ENCODE results near the gene STAT5A.
"Not testable (repeated sequence)": the region's sequence is repeated elsewhere in the genome, so short reads cannot be mapped to it uniquely, and the experiment has no call there.

Gene STAT5A

DNA sequence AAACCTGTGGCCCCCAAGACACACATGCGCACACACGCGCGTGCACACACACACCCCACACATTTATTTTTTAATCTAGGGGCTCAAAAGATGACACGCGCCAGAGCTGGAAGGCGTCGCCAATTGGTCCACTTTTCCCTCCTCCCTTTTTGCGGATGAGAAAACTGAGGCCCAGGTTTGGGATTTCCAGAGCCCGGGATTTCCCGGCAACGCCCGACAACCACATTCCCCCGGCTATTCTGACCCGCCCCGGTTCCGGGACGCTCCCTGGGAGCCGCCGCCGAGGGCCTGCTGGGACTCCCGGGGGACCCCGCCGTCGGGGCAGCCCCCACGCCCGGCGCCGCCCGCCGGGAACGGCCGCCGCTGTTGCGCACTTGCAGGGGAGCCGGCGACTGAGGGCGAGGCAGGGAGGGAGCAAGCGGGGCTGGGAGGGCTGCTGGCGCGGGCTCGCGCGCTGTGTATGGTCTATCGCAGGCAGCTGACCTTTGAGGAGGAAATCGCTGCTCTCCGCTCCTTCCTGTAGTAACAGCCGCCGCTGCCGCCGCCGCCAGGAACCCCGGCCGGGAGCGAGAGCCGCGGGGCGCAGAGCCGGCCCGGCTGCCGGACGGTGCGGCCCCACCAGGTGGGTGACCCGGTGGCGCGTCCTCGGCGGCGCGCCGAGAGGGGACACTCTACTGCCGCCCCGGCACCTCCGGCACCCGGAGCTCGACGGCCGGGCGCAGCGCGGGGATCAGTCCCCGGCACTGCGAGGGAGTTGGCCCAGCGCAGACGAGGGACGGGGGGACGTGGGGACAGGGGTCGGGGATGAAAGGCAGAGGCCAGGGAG lies at the start of gene STAT5A:
TSS of gene STAT5A (plus strand) at position 522 of the 826 bp plus-strand sequence. CDS start 914 bp downstream, outside the sequence.
- CTCF ChIA-PET, result interaction anchor here (2.3 kb wide), 1 partner anchor 239 kb away, joined by 5 read pairs; no protein-coding TSS in a partner anchor
- DNase-seq (ENCODE audit: low read depth, low spot score), result no peak
- H3K4me3 ChIP-seq (ENCODE audit: low read depth, low read length), result peak within 1 kb of the TSS; percentile 49
- POLR2A ChIA-PET, result interaction anchor here (0.6 to 1.2 kb wide), 7 partner anchors 9 to 239 kb away, joined by 3 to 7 read pairs (median 3); no protein-coding TSS in a partner anchor
- TF ChIP-seq, protein P1, sequence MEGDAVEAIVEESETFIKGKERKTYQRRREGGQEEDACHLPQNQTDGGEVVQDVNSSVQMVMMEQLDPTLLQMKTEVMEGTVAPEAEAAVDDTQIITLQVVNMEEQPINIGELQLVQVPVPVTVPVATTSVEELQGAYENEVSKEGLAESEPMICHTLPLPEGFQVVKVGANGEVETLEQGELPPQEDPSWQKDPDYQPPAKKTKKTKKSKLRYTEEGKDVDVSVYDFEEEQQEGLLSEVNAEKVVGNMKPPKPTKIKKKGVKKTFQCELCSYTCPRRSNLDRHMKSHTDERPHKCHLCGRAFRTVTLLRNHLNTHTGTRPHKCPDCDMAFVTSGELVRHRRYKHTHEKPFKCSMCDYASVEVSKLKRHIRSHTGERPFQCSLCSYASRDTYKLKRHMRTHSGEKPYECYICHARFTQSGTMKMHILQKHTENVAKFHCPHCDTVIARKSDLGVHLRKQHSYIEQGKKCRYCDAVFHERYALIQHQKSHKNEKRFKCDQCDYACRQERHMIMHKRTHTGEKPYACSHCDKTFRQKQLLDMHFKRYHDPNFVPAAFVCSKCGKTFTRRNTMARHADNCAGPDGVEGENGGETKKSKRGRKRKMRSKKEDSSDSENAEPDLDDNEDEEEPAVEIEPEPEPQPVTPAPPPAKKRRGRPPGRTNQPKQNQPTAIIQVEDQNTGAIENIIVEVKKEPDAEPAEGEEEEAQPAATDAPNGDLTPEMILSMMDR (IDR thresholded peaks at IDR 0.05; ENCODE audit: insufficient read depth, low read length, missing control alignments), result no peak

GRCh38 chr17:42239576-42239975 lies 48.7 kb upstream of the STAT5A start:
- CTCF ChIA-PET, result interaction anchor here (1.1 kb wide), 1 partner anchor 278 kb away, joined by 3 read pairs; no protein-coding TSS in a partner anchor
- POLR2A ChIA-PET; DNase-seq (ENCODE audit: low read depth, low spot score); H3K4me3 ChIP-seq (ENCODE audit: low read depth, low read length): not testable (repeated sequence)

DNA sequence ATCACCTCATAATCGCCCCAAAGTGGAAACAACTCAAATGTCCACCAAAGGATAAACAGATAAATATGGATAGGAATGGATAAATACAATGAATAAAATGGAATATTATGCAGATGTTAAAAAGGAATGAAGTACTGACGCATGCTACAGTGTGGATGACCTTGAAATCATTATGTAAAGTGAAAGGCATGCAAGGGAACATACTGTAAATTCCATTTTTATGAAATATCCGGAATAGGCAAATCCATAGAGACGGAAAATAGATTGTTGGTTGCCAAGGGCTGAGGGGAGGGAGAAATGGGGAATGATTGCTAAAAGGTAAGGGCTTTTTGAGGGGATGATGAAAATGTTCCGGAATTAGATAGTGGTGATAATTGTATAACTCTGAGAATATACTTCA lies 48.1 kb upstream of the STAT5A start:
- TF ChIP-seq, protein P1 (IDR thresholded peaks at IDR 0.05; ENCODE audit: insufficient read depth, low read length, missing control alignments), result no peak
- DNase-seq (ENCODE audit: low read depth, low spot score), result no peak
- H3K4me3 ChIP-seq (ENCODE audit: low read depth, low read length), result no peak overlapping the region
- POLR2A ChIA-PET, result no interaction called here
- CTCF ChIA-PET, result interaction anchor here (1.1 to 1.4 kb wide), 2 partner anchors 18 to 278 kb away, joined by 3 to 4 read pairs; no protein-coding TSS in a partner anchor

- H3K4me3 ChIP-seq (ENCODE audit: low read depth, low read length); DNase-seq (ENCODE audit: low read depth, low spot score); POLR2A ChIA-PET: not testable (repeated sequence)
- CTCF ChIA-PET, result interaction anchor here (1.4 kb wide), 1 partner anchor 19 kb away, joined by 4 read pairs; no protein-coding TSS in a partner anchor
Observed at GRCh38 chr17:42240863-42241262, 47.4 kb upstream of the STAT5A start.

GRCh38 chr17:42241871-42242270 lies 46.4 kb upstream of the STAT5A start:
- TF ChIP-seq, protein P1 (IDR thresholded peaks at IDR 0.05; ENCODE audit: insufficient read depth, low read length, missing control alignments), result no peak
- POLR2A ChIA-PET, result no interaction called here
- CTCF ChIA-PET, result no interaction called here
- DNase-seq (ENCODE audit: low read depth, low spot score), result no peak
- H3K4me3 ChIP-seq (ENCODE audit: low read depth, low read length), result no peak overlapping the region

DNA sequence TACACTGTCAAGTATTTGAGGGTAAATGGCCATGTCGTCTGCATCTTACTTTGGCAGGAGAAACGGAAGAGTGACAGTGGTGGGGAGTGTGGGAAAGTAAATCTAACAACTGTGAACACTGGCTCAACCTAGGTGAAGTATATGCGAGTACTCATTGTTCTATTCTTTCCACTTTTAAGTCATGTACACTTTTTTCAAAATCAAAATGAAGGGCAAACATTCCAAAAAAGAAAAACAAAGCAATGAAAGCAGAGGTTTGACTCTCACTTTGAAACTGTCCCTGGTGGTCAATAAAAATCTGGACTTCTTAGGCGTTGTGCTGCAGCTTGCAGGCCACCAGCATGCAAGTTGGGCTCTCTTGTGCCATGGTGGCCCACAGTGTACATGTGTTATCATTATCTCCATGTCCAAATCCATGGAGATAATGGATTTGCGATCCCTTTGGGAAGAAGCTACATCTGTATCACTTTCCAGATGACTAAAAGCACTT lies 44.8 kb upstream of the STAT5A start:
- TF ChIP-seq, protein P1 (IDR thresholded peaks at IDR 0.05; ENCODE audit: insufficient read depth, low read length, missing control alignments), result no peak
- ChIA-PET POLR2A (no interaction called here), CTCF (interaction anchor here (1.0 kb wide), 1 partner anchor 59 kb away, joined by 3 read pairs; the partner anchor contains the start of gene HCRT)
- H3K4me3 ChIP-seq (ENCODE audit: low read depth, low read length), result no peak overlapping the region
- DNase-seq (ENCODE audit: low read depth, low spot score), result no peak

DNA sequence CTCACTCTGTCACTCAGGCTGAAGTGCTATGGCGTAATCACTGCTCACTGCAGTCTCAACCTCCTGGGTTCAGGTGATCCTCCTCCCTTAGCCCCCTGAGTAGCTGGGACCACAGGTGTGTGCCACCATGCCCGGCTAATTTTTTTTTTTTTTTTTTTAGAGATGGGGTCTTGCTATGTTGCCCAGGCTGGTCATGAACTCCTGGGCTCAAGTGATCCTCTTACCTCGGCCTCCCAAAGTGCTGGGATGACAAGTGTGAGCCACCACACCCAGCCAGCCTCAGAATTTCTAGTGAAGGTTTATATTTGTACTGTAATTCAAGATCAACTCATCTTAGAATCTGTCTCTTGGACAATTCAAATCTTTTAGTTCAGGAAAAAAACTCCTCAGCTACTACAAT lies 44.2 kb upstream of the STAT5A start:
- POLR2A ChIA-PET; H3K4me3 ChIP-seq (ENCODE audit: low read depth, low read length); DNase-seq (ENCODE audit: low read depth, low spot score): not testable (repeated sequence)
- CTCF ChIA-PET, result interaction anchor here (0.8 to 1.0 kb wide), 2 partner anchors 10 to 59 kb away, joined by 3 read pairs; partner anchors contain the start of gene HCRT

GRCh38 chr17:42245183-42245582 lies 43.1 kb upstream of the STAT5A start:
- CTCF ChIA-PET; DNase-seq (ENCODE audit: low read depth, low spot score); POLR2A ChIA-PET: not testable (repeated sequence)

More at GRCh38 chr17:42245183-42245582, 43.1 kb upstream of the STAT5A start:
- not testable (repeated sequence) for H3K4me3 ChIP-seq (ENCODE audit: low read depth, low read length)

Measured in AG04449 (cell line).